HG02763 (cell line): ENCODE data around the gene SH3BP2.

Experiments
- ATAC-seq: cut with Tn5 transposase; IDR thresholded peaks from one replicate; pipeline ENCODE4 v1.9.1; 2021; ENCODE audit warnings: mild to moderate bottlenecking, moderate library complexity; ENCODE audit not compliant: unreplicated experiment

Gene SH3BP2

GRCh38 chr4:2792711-2793585, at the start of gene SH3BP2:
Gene SH3BP2, plus strand, starts transcription at chr4:2793085. Its CDS starts 27,533 bp downstream, at chr4:2820618.
- ATAC-seq, result peak; percentile 38

DNA sequence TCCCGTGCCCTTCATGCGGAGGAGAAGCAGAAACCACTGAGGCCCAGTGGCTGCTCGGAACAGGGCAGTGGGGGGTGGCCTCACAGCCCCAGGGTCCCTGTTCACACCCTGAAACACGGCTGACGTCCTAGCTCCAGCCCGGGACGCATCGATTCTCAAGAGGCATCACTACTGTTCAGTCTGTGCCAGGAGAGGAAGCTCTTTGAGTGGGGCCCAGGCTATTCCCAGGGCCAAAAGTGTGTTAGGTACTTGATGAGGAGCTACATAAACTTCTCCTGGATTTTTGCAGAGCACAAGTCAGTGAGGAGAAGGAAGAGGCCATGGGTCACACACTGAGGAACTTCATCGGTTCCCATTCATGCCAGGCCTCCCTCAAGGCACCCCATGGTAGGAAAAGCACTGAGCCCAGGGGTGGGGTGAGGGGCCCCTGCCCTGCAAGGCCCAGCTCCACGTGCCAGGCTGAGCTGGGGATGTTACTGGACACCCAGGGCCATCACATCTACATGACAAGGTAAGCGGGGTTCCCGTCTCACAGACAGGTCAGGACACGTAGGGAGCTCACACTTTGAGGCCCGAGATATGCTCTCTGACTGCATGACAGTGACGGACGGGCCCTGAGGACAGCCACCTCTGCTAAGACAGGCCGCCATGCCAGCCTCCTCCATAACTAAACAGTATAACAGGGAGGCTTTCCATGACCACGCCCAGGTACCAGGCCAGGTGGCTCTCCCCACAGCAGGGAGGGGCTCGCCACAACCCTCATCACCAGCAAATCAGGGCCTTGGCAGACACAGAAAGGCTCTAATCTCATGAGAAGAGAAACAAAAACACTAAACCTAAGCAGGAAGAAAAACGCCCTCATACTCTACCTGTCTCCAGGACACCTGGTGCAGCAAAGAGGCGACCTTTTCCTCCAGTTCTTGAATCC, 49.1 kb upstream of the SH3BP2 start:
- ATAC-seq, result no peak

- ATAC-seq, result no peak
These were observed 48.2 kb upstream of the SH3BP2 start for GRCh38 chr4:2744576-2745270.

GRCh38 chr4:2745516-2745915, 47.4 kb upstream of the SH3BP2 start:
- ATAC-seq, result no peak

GRCh38 chr4:2745981-2746806, 46.7 kb upstream of the SH3BP2 start:
- peak; percentile 83 for ATAC-seq

DNA sequence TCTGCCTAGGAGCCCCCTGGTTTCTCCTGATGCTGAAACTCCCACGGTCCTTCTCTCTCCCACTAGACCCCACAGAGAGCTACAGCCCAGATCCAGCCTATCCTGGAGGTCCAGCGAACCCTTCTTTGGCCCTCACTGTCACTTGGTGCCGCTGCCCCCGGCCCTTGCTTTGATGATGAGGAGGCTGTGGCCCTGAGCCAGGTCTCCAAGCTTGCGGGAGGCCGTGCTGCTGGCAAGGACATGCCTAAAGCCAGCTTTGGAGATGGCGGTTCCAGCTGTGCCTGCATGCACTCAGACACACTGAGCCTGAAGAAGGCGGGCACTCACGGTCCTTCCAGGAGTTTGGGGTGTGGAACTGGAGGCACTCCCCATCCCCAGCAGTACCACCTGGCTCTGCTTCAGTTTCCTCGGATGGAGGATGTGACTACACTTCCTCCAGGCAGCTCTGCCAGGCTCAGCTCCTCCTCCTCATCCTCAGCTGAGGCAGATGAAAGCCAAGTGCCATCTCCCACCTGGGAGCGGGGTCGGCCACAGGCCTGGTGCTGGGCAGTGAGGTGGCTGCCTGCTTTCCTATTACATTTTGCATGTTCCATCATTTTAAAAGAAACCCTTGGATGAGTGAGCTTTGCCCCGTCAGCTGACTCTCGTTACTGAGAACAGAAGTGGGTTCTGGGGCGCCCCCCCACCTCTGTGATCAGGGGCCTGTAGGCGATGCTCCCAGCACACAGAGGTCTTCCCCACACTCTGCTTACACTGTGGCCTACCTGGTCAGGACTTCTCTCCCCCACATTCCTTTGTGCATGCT, 45.8 kb upstream of the SH3BP2 start:
- no peak for ATAC-seq

- ATAC-seq, result no peak
These were observed 41.9 kb upstream of the SH3BP2 start for GRCh38 chr4:2750719-2751605.

- ATAC-seq, result no peak
These were observed 39.4 kb upstream of the SH3BP2 start for GRCh38 chr4:2753436-2753835.

GRCh38 chr4:2754848-2755819, 37.8 kb upstream of the SH3BP2 start:
- ATAC-seq, result no peak

DNA sequence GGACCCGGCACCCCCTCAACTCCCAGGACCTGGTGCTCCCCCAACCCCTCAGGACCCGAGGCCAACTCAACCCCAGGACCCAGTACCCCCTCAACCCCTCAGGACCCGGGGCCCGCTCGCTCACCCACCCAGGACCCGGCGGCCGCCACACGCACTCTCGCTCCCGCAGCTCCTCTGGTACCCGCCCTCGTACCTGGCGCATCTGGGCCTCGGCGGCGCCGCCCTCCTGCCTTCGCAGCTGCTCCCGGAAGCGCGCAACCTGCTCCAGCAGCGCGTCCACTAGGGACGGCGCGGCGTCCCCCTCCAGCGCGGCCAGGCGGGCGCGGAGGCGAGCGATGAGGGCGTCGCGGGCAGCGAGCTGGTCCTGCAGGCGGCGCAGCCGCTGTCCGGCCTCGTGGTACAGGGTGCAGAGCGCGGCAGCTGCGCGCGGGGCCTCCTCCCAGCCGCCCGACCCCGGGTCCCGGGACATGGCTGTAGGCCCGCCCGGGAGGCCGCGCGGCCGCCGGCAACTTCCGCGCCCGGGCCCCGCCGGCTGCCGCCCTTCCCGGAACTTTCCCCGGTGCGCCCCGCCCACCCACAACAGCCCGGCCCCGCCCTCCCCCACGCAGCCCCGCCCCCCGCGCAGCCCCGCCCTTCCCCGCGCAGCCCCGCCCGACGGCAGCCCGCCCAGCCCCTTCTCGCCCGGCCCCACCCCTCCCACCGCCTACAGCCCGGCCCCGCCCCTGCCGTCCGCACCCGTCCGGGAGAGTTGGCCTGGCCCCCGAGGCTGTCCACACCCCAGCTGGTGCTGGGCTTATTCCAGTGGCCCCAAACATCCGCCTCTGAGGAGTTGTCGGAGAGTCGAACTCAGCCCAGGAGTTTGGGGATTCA, 36.8 kb upstream of the SH3BP2 start, which contains the start of gene TNIP2:
TSS of gene TNIP2 (minus strand) at position 516 of the 870 bp plus-strand sequence. CDS start at position 469, 47 bp downstream.
- peak; percentile 64 for ATAC-seq

DNA sequence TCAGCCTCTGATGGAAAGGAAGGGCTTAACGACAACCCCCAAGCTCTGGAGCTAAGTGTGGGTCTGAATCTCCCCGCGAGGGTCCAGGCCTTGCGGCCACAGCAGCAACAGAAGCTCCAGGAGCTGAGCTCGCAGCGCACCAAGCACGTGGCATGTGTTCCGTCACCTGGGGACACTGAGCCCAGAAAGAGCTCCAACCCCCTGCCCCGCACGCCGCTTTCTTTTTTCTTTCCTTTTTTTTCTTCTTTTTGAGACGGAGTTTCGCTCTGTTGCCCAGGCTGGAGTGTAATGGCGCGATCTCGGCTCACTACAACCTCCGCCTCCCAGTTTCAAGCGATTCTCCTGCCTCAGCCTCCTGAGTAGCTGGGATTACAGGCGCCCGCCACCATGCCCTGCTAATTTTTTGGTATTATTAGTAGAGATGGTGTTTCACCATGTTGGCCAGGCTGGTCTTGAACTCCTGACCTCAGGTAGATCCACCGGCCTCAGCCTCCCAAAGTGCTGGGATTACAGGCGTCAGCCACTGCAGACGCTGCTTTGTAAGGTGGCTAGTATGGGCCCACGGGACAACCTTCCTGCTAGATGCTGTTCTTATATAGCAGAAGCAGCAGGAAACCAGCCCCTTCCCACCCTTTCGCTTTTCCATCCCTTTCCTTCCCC, 36.1 kb upstream of the SH3BP2 start:
- ATAC-seq, result no peak

DNA sequence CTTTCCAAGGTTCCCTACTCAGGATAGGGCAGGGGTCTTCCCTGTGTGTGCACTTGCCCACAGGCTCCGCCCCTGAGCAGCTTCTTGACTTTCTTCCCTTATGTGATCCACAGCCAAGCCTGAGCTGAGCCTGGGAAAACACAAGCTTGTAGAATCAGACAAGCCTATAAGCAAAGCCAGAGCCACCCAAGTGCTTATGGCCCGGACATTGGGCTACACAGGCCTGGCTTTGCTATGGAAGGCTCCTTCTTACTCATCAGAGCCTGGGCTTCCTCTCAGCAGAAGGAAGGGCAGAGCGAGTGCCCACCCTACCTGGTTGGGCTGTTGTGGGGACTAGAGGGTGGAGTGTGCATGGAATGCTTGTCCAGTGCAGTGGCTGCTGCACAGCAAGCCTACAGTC, 35.5 kb upstream of the SH3BP2 start:
- no peak for ATAC-seq

DNA sequence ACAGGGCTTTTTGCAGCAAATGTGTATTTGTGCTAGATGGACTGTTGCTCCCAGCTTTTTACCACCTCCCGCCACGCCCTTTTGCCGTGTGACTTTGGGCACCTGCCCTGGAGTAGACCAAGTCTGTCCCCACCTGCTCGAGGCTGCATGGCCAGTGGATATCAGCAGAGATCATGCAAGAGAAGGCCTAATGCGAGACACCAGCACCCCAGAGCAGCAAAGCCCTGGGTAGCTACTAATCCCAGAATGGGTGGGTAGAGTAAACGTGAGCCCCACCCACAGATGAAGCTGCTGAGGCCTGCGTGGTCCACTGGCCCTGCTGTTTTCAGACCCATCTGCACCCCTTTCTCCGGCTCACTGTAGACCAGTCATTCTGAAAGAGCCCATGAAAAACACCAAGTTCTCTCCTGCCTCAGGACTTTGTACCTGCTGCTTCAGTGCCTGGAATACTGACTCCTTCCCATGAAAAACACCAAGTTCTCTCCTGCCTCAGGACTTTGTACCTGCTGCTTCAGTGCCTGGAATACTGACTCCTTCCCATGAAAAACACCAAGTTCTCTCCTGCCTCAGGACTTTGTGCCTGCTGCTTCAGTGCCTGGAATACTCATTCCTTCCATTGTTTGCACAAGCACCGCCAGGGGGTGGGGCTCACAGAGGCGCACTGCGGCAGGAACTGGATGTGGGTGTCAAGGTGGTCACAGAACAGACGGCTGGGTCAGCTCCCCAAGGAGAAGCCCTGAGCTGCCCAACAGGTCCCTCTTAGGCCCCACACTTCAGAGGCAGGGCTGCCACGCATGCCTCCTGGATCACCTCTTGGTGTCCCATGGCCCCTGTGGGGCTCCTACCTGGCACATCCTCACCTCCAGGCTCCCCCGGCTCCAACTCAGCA, 31.6 kb upstream of the SH3BP2 start:
- no peak for ATAC-seq

- no peak for ATAC-seq
These were observed 30.8 kb upstream of the SH3BP2 start for GRCh38 chr4:2762048-2762447.
